Measurements from ENCODE around the gene KRT14.

The KRT14 gene

GRCh38 chr17:41535764-41536481 lies 50.8 kb downstream of the KRT14 start:
- no peaks in the 10 kb centered on the region for H3K9me2 ChIP-seq (replicated peaks; ENCODE audit: insufficient read depth, low read length)
- H2AFZ ChIP-seq (ENCODE audit: low read length) = no peak overlapping the region
- H3K79me2 ChIP-seq (ENCODE audit: low read length) = no peaks in the 10 kb centered on the region
- no peaks in the 10 kb centered on the region for H4K20me1 ChIP-seq (ENCODE audit: insufficient read depth, low read length)
- H3K4me2 ChIP-seq (ENCODE audit: low read depth, low read length) = no peak overlapping the region
- no peaks in the 10 kb centered on the region for H3K4me1 ChIP-seq (ENCODE audit: low read length)
- H3K4me3 ChIP-seq (ENCODE audit: low read length) = no peak overlapping the region
- no peak for TF ChIP-seq CTCF (IDR thresholded peaks at IDR 0.05; ENCODE audit: low read length)
- no peak for TF ChIP-seq EZH2 (optimal IDR thresholded peaks at IDR 0.05; ENCODE audit: low read depth, low read length)
- TF ChIP-seq EZH2phosphoT487 (IDR thresholded peaks at IDR 0.05; ENCODE audit: low read length) = no peak
- H3K27ac ChIP-seq (ENCODE audit: low read length) = no peak overlapping the region
- H3K9ac ChIP-seq (ENCODE audit: low read length) = no peak overlapping the region
- no peak for DNase-seq
- H3F3A ChIP-seq (ENCODE audit: insufficient read depth, low read length) = no peaks in the 10 kb centered on the region
- no peaks in the 10 kb centered on the region for H3K36me3 ChIP-seq (replicated peaks; ENCODE audit: insufficient read depth, low read length)
- no peaks in the 10 kb centered on the region for H3K9me3 ChIP-seq (replicated peaks; ENCODE audit: insufficient read depth, low read length)
- no peaks in the 10 kb centered on the region for H3K27me3 ChIP-seq (replicated peaks; ENCODE audit: insufficient read depth, low read length)

GRCh38 chr17:41534899-41535546 lies 51.7 kb downstream of the KRT14 start:
- Histone ChIP-seq H3K9ac (ENCODE audit: low read length) (no peak overlapping the region), H3K27me3 (replicated peaks; ENCODE audit: insufficient read depth, low read length) (no peaks in the 10 kb centered on the region), H3F3A (ENCODE audit: insufficient read depth, low read length) (no peaks in the 10 kb centered on the region), H3K4me1 (ENCODE audit: low read length) (no peaks in the 10 kb centered on the region), H3K9me2 (replicated peaks; ENCODE audit: insufficient read depth, low read length) (no peaks in the 10 kb centered on the region), H3K27ac (ENCODE audit: low read length) (no peak overlapping the region), H3K79me2 (ENCODE audit: low read length) (no peaks in the 10 kb centered on the region), H2AFZ (ENCODE audit: low read length) (no peak overlapping the region), H3K4me3 (ENCODE audit: low read length) (no peak overlapping the region), H3K36me3 (replicated peaks; ENCODE audit: insufficient read depth, low read length) (no peaks in the 10 kb centered on the region), H4K20me1 (ENCODE audit: insufficient read depth, low read length) (no peaks in the 10 kb centered on the region), H3K9me3 (replicated peaks; ENCODE audit: insufficient read depth, low read length) (no peaks in the 10 kb centered on the region), H3K4me2 (ENCODE audit: low read depth, low read length) (no peak overlapping the region)
- no peak for DNase-seq
- no peak for TF ChIP-seq CTCF (IDR thresholded peaks at IDR 0.05; ENCODE audit: low read length)
- no peak for TF ChIP-seq EZH2phosphoT487 (IDR thresholded peaks at IDR 0.05; ENCODE audit: low read length)
- no peak for TF ChIP-seq EZH2 (optimal IDR thresholded peaks at IDR 0.05; ENCODE audit: low read depth, low read length)

GRCh38 chr17:41533613-41534012 lies 53.1 kb downstream of the KRT14 start:
- H3K9ac ChIP-seq (ENCODE audit: low read length) = no peak overlapping the region
- no peak overlapping the region for H3K4me2 ChIP-seq (ENCODE audit: low read depth, low read length)
- DNase-seq = no peak
- H3F3A ChIP-seq (ENCODE audit: insufficient read depth, low read length) = no peaks in the 10 kb centered on the region
- TF ChIP-seq EZH2phosphoT487 (IDR thresholded peaks at IDR 0.05; ENCODE audit: low read length) (no peak), EZH2 (optimal IDR thresholded peaks at IDR 0.05; ENCODE audit: low read depth, low read length) (no peak), CTCF (IDR thresholded peaks at IDR 0.05; ENCODE audit: low read length) (no peak)
- no peaks in the 10 kb centered on the region for H3K9me2 ChIP-seq (replicated peaks; ENCODE audit: insufficient read depth, low read length)
- H3K79me2 ChIP-seq (ENCODE audit: low read length) = no peaks in the 10 kb centered on the region
- no peak overlapping the region for H3K27ac ChIP-seq (ENCODE audit: low read length)
- no peaks in the 10 kb centered on the region for H3K9me3 ChIP-seq (replicated peaks; ENCODE audit: insufficient read depth, low read length)
- no peak overlapping the region for H3K4me3 ChIP-seq (ENCODE audit: low read length)
- no peak overlapping the region for H2AFZ ChIP-seq (ENCODE audit: low read length)
- H3K27me3 ChIP-seq (replicated peaks; ENCODE audit: insufficient read depth, low read length) = peaks cover 9% of the 10 kb centered on the region
- H4K20me1 ChIP-seq (ENCODE audit: insufficient read depth, low read length) = no peaks in the 10 kb centered on the region
- H3K4me1 ChIP-seq (ENCODE audit: low read length) = no peaks in the 10 kb centered on the region
- no peaks in the 10 kb centered on the region for H3K36me3 ChIP-seq (replicated peaks; ENCODE audit: insufficient read depth, low read length)
